ENCODE data around the gene GPR35. TPM values are rescaled to one million over a fixed set of nuclear protein-coding genes. Genes with fewer than 3 reads are reported as not detected.

GPR35 gene
- total and polyA plus RNA-seq, 2 donors (not counting 1 experiment from before 2014, with no cell fraction given), result 1.2 TPM; not detected in 1

- TF ChIP-seq EZH2 (IDR thresholded peaks at IDR 0.05; ENCODE audit: low read length, missing control alignments) (no peak), CTCF (conservative IDR thresholded peaks at IDR 0.05 in 1 of 2, IDR thresholded peaks at IDR 0.05 in 1 of 2; ENCODE audit: low read depth in 1 of 2, low read length in 2 of 2) (no peak)
- Histone ChIP-seq H4K20me1 (ENCODE audit: control insufficient read depth, extremely low read depth, insufficient read depth, low read length) (no peaks in the 10 kb centered on the region), H3K4me2 (ENCODE audit: extremely low read depth, insufficient read depth, low read length) (no peak overlapping the region), H3K9ac (ENCODE audit: insufficient read depth, low read length) (no peak overlapping the region), H3K4me1 (ENCODE audit: control insufficient read depth, extremely low read depth, insufficient read depth, low read length) (peaks cover 4% of the 10 kb centered on the region), H3K9me3 (ENCODE audit: control insufficient read depth, insufficient read depth, low read depth, low read length) (no peaks in the 10 kb centered on the region), H3K27ac (ENCODE audit: insufficient read depth, low read length) (no peak overlapping the region), H2AFZ (ENCODE audit: low read length) (no peak overlapping the region), H3K27me3 (ENCODE audit: control insufficient read depth, insufficient read depth, low read length) (no peaks in the 10 kb centered on the region), H3K79me2 (ENCODE audit: control insufficient read depth, insufficient read depth, low read length) (peaks cover 22% of the 10 kb centered on the region), H3K36me3 (ENCODE audit: control insufficient read depth, insufficient read depth, low read length) (peaks cover 9% of the 10 kb centered on the region), H3K4me3 (replicated peaks in 1 of 4; ENCODE audit: control extremely low read depth in 1 of 4, insufficient read depth in 1 of 4, low read depth in 3 of 4, low read length in 4 of 4) (no peak overlapping the region)
- peak in 1 of 2 donors; percentile 59 for DNase-seq (ENCODE audit: low read depth in 2 of 2)
Measured at GRCh38 chr2:240591226-240591625, 34.1 kb upstream of the GPR35 start.

- Histone ChIP-seq H3K27me3 (ENCODE audit: control insufficient read depth, insufficient read depth, low read length) (no peaks in the 10 kb centered on the region), H4K20me1 (ENCODE audit: control insufficient read depth, extremely low read depth, insufficient read depth, low read length) (no peaks in the 10 kb centered on the region), H3K4me2 (ENCODE audit: extremely low read depth, insufficient read depth, low read length) (no peak overlapping the region), H3K36me3 (ENCODE audit: control insufficient read depth, insufficient read depth, low read length) (peaks cover 9% of the 10 kb centered on the region), H3K9ac (ENCODE audit: insufficient read depth, low read length) (no peak overlapping the region), H3K79me2 (ENCODE audit: control insufficient read depth, insufficient read depth, low read length) (peaks cover 22% of the 10 kb centered on the region), H2AFZ (ENCODE audit: low read length) (no peak overlapping the region), H3K27ac (ENCODE audit: insufficient read depth, low read length) (no peak overlapping the region), H3K4me1 (ENCODE audit: control insufficient read depth, extremely low read depth, insufficient read depth, low read length) (peaks cover 4% of the 10 kb centered on the region), H3K4me3 (replicated peaks in 1 of 4; ENCODE audit: control extremely low read depth in 1 of 4, insufficient read depth in 1 of 4, low read depth in 3 of 4, low read length in 4 of 4) (no peak overlapping the region), H3K9me3 (ENCODE audit: control insufficient read depth, insufficient read depth, low read depth, low read length) (no peaks in the 10 kb centered on the region)
- TF ChIP-seq EZH2 (IDR thresholded peaks at IDR 0.05; ENCODE audit: low read length, missing control alignments) (no peak), CTCF (conservative IDR thresholded peaks at IDR 0.05 in 1 of 2, IDR thresholded peaks at IDR 0.05 in 1 of 2; ENCODE audit: low read depth in 1 of 2, low read length in 2 of 2) (no peak)
- no peak for DNase-seq (ENCODE audit: low read depth in 2 of 2)
Measured at GRCh38 chr2:240591784-240592183, 33.5 kb upstream of the GPR35 start.

DNA sequence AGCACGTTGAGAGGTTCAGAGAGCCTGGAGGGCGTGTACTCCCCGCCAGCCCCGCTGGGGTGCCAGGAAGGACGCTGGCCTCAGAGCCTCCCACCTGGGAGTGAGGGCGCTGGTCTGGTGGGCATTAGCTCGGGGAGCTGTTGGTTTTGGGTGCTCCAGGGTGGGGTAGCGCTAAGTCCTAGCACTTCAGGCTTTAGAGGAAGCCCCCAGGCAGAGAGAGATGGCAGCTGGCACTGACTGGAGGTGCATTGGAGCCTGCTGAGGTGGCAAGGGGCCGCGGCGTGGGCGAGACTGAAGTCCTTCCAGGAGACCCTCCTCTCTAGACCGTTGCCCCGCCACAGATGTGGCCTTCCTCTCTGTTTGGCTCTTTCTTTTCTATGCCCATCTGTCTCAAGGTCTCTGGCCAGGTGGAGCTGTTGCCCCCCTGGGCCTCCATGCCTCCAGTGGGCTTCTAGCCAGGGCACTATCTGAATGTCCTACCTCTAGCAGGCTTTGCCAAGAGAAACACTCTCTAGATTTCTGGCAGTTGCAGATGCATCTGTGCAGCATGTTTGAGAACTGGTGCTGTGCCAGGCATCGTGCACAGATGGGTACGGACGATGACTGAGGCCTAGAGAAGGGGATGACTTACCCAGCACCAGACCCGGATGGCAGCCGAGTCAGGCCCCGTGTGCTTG lies 32.1 kb upstream of the GPR35 start:
- no peak overlapping the region for H3K9ac ChIP-seq (ENCODE audit: insufficient read depth, low read length)
- no peak for DNase-seq (ENCODE audit: low read depth in 2 of 2)
- H3K79me2 ChIP-seq (ENCODE audit: control insufficient read depth, insufficient read depth, low read length), result peaks cover 9% of the 10 kb centered on the region

More for the DNA sequence above, 32.1 kb upstream of the GPR35 start:
- Histone ChIP-seq H2AFZ (ENCODE audit: low read length) (no peak overlapping the region), H3K27me3 (ENCODE audit: control insufficient read depth, insufficient read depth, low read length) (no peaks in the 10 kb centered on the region), H3K27ac (ENCODE audit: insufficient read depth, low read length) (no peak overlapping the region), H3K36me3 (ENCODE audit: control insufficient read depth, insufficient read depth, low read length) (peaks cover 13% of the 10 kb centered on the region), H3K4me1 (ENCODE audit: control insufficient read depth, extremely low read depth, insufficient read depth, low read length) (no peaks in the 10 kb centered on the region), H3K9me3 (ENCODE audit: control insufficient read depth, insufficient read depth, low read depth, low read length) (no peaks in the 10 kb centered on the region), H3K4me3 (replicated peaks in 1 of 4; ENCODE audit: control extremely low read depth in 1 of 4, insufficient read depth in 1 of 4, low read depth in 3 of 4, low read length in 4 of 4) (no peak overlapping the region), H3K4me2 (ENCODE audit: extremely low read depth, insufficient read depth, low read length) (no peak overlapping the region), H4K20me1 (ENCODE audit: control insufficient read depth, extremely low read depth, insufficient read depth, low read length) (no peaks in the 10 kb centered on the region)
- TF ChIP-seq EZH2 (IDR thresholded peaks at IDR 0.05; ENCODE audit: low read length, missing control alignments), result no peak
- TF ChIP-seq CTCF (conservative IDR thresholded peaks at IDR 0.05 in 1 of 2, IDR thresholded peaks at IDR 0.05 in 1 of 2; ENCODE audit: low read depth in 1 of 2, low read length in 2 of 2), result no peak
